Right atrium auricular region (tissue), 2 donors: ENCODE measurements around the gene PTGES2. TPM values are rescaled to one million over a fixed set of nuclear protein-coding genes. Genes with fewer than 3 reads are reported as not detected.

Experiments
- DNase-seq: peaks from one replicate; pipeline ENCODE4 v3.0.0-alpha.2; 2019; ENCODE audit warnings: low spot score
- H3K27ac ChIP-seq, 2 donors: fragments of 200-600 bp; sonication (generic); 1 replicate in 1 of 2; 2 replicates in 1 of 2; pipeline ENCODE4 v1.5.1; 2016 to 2019
- H3K27me3 ChIP-seq, 2 donors: fragments of 200-600 bp; sonication (generic); one replicate each; pipeline versions ENCODE4 v1.5.1 to v1.6.0; 2017 to 2019
- H3K36me3 ChIP-seq: fragments of 200-600 bp; sonication (generic); one replicate; pipeline ENCODE4 v1.5.1; 2016
- H3K4me1 ChIP-seq, 2 donors: fragments of 200-600 bp; sonication (generic); one replicate each; pipeline versions ENCODE4 v1.5.1 to v1.6.0; 2017 to 2019
- H3K4me3 ChIP-seq, 2 donors: fragments of 200-600 bp; sonication (generic); 1 replicate in 1 of 2; 2 replicates in 1 of 2; pipeline ENCODE4 v1.5.1; 2017 to 2019; ENCODE audit warnings: mild to moderate bottlenecking in 1 of 2, moderate library complexity in 1 of 2
- H3K9me3 ChIP-seq, 2 donors: fragments of 200-600 bp; sonication (generic); one replicate each; pipeline ENCODE4 v1.5.1; 2019
- CTCF ChIP-seq, 2 donors: fragments of 200-600 bp; sonication (generic); IDR thresholded peaks; one replicate each; pipeline ENCODE4 v1.5.1; 2019; ENCODE audit warnings: antibody characterized with exemption in 2 of 2
- total RNA-seq, 2 donors: library from RNA; depleted of rRNA; stranded (reverse); fragments of >200 nt; gene quantifications; one replicate each; pipeline ENCODE4 v1.1.0, GENCODE V29; 2016

PTGES2 gene
- total RNA-seq = 100 to 1,000 TPM; 114 to 118 TPM

- Histone ChIP-seq H3K36me3 (peaks cover 22% of the 10 kb centered on the region), H3K4me3 (peak within 1 kb of the TSS; percentile 85 to 90), H3K27ac (peak within 1 kb of the TSS; percentile 93 to 100), H3K9me3 (no peaks in the 10 kb centered on the region), H3K4me1 (peaks cover 0 to 31% of the 10 kb centered on the region in 2 donors), H3K27me3 (no peaks in the 10 kb centered on the region)
- no peak for TF ChIP-seq CTCF (IDR thresholded peaks at IDR 0.05)
- peak; percentile 76 for DNase-seq
Observed at GRCh38 chr9:128127568-128127989, at the start of gene PTGES2. PTGES2 (minus strand) TSS chr9:128127729; CDS start chr9:128127717, 12 bp downstream.

- H3K27me3 ChIP-seq = no peaks in the 10 kb centered on the region
- H3K4me3 ChIP-seq = no peak overlapping the region
- TF ChIP-seq CTCF (IDR thresholded peaks at IDR 0.05) = no peak
- no peaks in the 10 kb centered on the region for H3K9me3 ChIP-seq
- no peak for DNase-seq
- no peaks in the 10 kb centered on the region for H3K4me1 ChIP-seq
- H3K27ac ChIP-seq = no peak overlapping the region
- H3K36me3 ChIP-seq = peaks cover 68% of the 10 kb centered on the region
Observed at GRCh38 chr9:128175726-128176125, 48.2 kb upstream of the PTGES2 start.

- TF ChIP-seq CTCF (IDR thresholded peaks at IDR 0.05) = no peak
- DNase-seq = no peak
- Histone ChIP-seq H3K27ac (no peak overlapping the region), H3K9me3 (no peaks in the 10 kb centered on the region), H3K4me3 (no peak overlapping the region), H3K27me3 (no peaks in the 10 kb centered on the region), H3K36me3 (peaks cover 62% of the 10 kb centered on the region), H3K4me1 (no peaks in the 10 kb centered on the region)
Observed at GRCh38 chr9:128175102-128175563, 47.6 kb upstream of the PTGES2 start.

GRCh38 chr9:128174062-128174461 is 46.5 kb upstream of the PTGES2 start:
- H3K4me3 ChIP-seq = no peak overlapping the region
- DNase-seq = no peak
- peaks cover 61% of the 10 kb centered on the region for H3K36me3 ChIP-seq
- no peak for TF ChIP-seq CTCF (IDR thresholded peaks at IDR 0.05)
- H3K9me3 ChIP-seq = no peaks in the 10 kb centered on the region
- no peaks in the 10 kb centered on the region for H3K4me1 ChIP-seq
- H3K27ac ChIP-seq = no peak overlapping the region
- no peaks in the 10 kb centered on the region for H3K27me3 ChIP-seq

GRCh38 chr9:128169925-128170324 is 42.4 kb upstream of the PTGES2 start:
- H3K9me3 ChIP-seq = no peaks in the 10 kb centered on the region
- no peak overlapping the region for H3K4me3 ChIP-seq
- DNase-seq = no peak
- no peaks in the 10 kb centered on the region for H3K4me1 ChIP-seq
- no peaks in the 10 kb centered on the region for H3K27me3 ChIP-seq
- no peak overlapping the region for H3K27ac ChIP-seq
- no peak for TF ChIP-seq CTCF (IDR thresholded peaks at IDR 0.05)
- H3K36me3 ChIP-seq = peaks cover 55% of the 10 kb centered on the region

- Histone ChIP-seq H3K9me3 (no peaks in the 10 kb centered on the region), H3K4me1 (no peaks in the 10 kb centered on the region), H3K27me3 (no peaks in the 10 kb centered on the region), H3K4me3 (no peak overlapping the region), H3K27ac (no peak overlapping the region), H3K36me3 (peaks cover 54% of the 10 kb centered on the region)
- DNase-seq = no peak
- no peak for TF ChIP-seq CTCF (IDR thresholded peaks at IDR 0.05)
Observed at GRCh38 chr9:128169492-128169891, 42.0 kb upstream of the PTGES2 start.
